Smooth muscle cell (in vitro differentiated cells): ENCODE measurements around the gene RALBP1. TPM values are rescaled to one million over a fixed set of nuclear protein-coding genes. Genes with fewer than 3 reads are reported as not detected.

Experiments used
- DNase-seq: peaks from one replicate; lab custom pipeline; 2025; ENCODE audit not compliant: unreplicated experiment; lab: John Stamatoyannopoulos, UW
- H2AFZ ChIP-seq: fragments of 200-600 bp; sonication (generic); 2 replicates; pipeline ENCODE4 v1.6.0; 2016; ENCODE audit warnings: antibody characterized with exemption, low read depth, mild to moderate bottlenecking
- H3F3A ChIP-seq: fragments of 200-600 bp; sonication (generic); 2 replicates; pipeline ENCODE4 v1.6.0; 2017; ENCODE audit warnings: antibody characterized with exemption, low read depth
- H3K27ac ChIP-seq: fragments of 200-600 bp; sonication (generic); 2 replicates; pipeline ENCODE4 v1.5.1; 2016; ENCODE audit warnings: low read depth, mild to moderate bottlenecking
- H3K27me3 ChIP-seq: fragments of 200-600 bp; sonication (generic); 2 replicates; pipeline ENCODE4 v1.6.1; 2016; ENCODE audit warnings: low read depth, mild to moderate bottlenecking
- H3K36me3 ChIP-seq: fragments of 200-600 bp; sonication (generic); 2 replicates; pipeline ENCODE4 v1.5.1; 2016; ENCODE audit warnings: low read depth
- H3K4me1 ChIP-seq: fragments of 200-600 bp; sonication (generic); 2 replicates; pipeline ENCODE4 v1.5.1; 2016; ENCODE audit warnings: low read depth
- H3K4me2 ChIP-seq: fragments of 200-600 bp; sonication (generic); 2 replicates; pipeline ENCODE4 v1.6.0; 2016; ENCODE audit warnings: mild to moderate bottlenecking
- H3K4me3 ChIP-seq: fragments of 200-600 bp; sonication (generic); 2 replicates; pipeline ENCODE4 v1.5.1; 2016; ENCODE audit warnings: mild to moderate bottlenecking
- H3K79me2 ChIP-seq: fragments of 200-600 bp; sonication (generic); 2 replicates; pipeline ENCODE4 v1.6.0; 2016; ENCODE audit warnings: low read depth, mild to moderate bottlenecking
- H3K9ac ChIP-seq: fragments of 200-600 bp; sonication (generic); 2 replicates; pipeline ENCODE4 v1.6.0; 2016; ENCODE audit warnings: low read depth
- H3K9me3 ChIP-seq: fragments of 200-600 bp; sonication (generic); replicated peaks from 2 replicates; pipeline ENCODE4 v1.5.1; 2016; ENCODE audit warnings: low read depth
- H4K20me1 ChIP-seq: fragments of 200-600 bp; sonication (generic); 2 replicates; pipeline ENCODE4 v1.6.0; 2016; ENCODE audit warnings: low read depth
- CTCF ChIP-seq: fragments of 200-600 bp; sonication (generic); IDR thresholded peaks from 2 replicates; pipeline ENCODE4 v1.5.1; 2017; ENCODE audit warnings: borderline replicate concordance, mild to moderate bottlenecking, antibody characterized with exemption; ENCODE audit not compliant: insufficient read depth, poor library complexity, severe bottlenecking
- WGBS: methylation state at CpG from one replicate; pipeline ENCODE4 v1.1.7; 2016; ENCODE audit warnings: low lambda C conversion rate; 5-methylcytosine and 5-hydroxymethylcytosine counted together
- polyA plus RNA-seq: library from polyadenylated mRNA; unstranded; fragments of >200 nt; fragmentation: Nextera tagmentation; extraction: Ambion mirVana; gene quantifications from 2 replicates; pipeline ENCODE4 v1.2.1, GENCODE V29; 2016
- total RNA-seq: library from RNA; depleted of rRNA; stranded (reverse); fragments of >200 nt; gene quantifications from 2 replicates; pipeline ENCODE4 v1.2.3, GENCODE V29; 2014

The RALBP1 gene
- total and polyA plus RNA-seq, 2 experiments from 2014 or later = 33.3 to 33.6 TPM

DNA sequence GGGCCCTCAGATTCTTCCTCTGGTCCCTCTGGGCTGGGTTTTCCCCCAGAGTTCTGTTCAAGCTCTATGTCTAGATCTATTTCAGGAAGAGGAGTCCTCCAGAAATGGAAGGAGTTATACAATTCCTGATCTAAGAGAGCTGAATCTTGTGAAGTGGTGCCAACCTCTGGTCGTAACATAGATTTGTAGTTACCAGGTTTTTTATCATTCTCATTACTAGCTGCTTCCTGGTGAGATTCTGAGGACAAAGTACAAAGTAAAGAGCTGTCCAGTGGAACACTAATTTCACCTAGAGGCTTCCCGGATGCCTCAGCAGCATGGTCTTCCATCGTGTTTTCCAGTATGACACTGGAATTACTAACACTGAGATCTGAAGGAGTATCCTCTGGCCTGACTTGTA is 94.9 kb downstream of the RALBP1 start:
- Histone ChIP-seq H2AFZ (no peak overlapping the region), H3K36me3 (peaks cover 11% of the 10 kb centered on the region), H3K4me1 (no peaks in the 10 kb centered on the region), H4K20me1 (peaks cover 2% of the 10 kb centered on the region), H3K9ac (no peak overlapping the region), H3K9me3 (no peaks in the 10 kb centered on the region), H3K27ac (no peak overlapping the region), H3K27me3 (no peaks in the 10 kb centered on the region), H3K79me2 (peaks cover 27% of the 10 kb centered on the region), H3K4me2 (no peak overlapping the region), H3F3A (no peaks in the 10 kb centered on the region), H3K4me3 (no peak overlapping the region)
- DNase-seq = no peak
- WGBS = 96% methylated on average over 3 of the region's 3 CpGs
- TF ChIP-seq CTCF = no peak

GRCh38 chr18:9571546-9571945 is 96.2 kb downstream of the RALBP1 start:
- no peak for DNase-seq
- Histone ChIP-seq H4K20me1 (peaks cover 7% of the 10 kb centered on the region), H3K9me3 (no peaks in the 10 kb centered on the region), H3K36me3 (peaks cover 11% of the 10 kb centered on the region), H3K4me2 (no peak overlapping the region), H3F3A (no peaks in the 10 kb centered on the region), H2AFZ (no peak overlapping the region), H3K27ac (no peak overlapping the region), H3K79me2 (peaks cover 27% of the 10 kb centered on the region), H3K4me3 (no peak overlapping the region), H3K9ac (no peak overlapping the region), H3K27me3 (no peaks in the 10 kb centered on the region), H3K4me1 (no peaks in the 10 kb centered on the region)
- TF ChIP-seq CTCF = no peak
- 92% methylated on average over 3 of the region's 3 CpGs for WGBS

GRCh38 chr18:9574473-9575115 is 99.3 kb downstream of the RALBP1 start:
- no peaks in the 10 kb centered on the region for H3K27me3 ChIP-seq
- 84% methylated on average over 7 of the region's 7 CpGs for WGBS
- H3K4me2 ChIP-seq = no peak overlapping the region
- no peaks in the 10 kb centered on the region for H3K4me1 ChIP-seq
- H3K9me3 ChIP-seq = no peaks in the 10 kb centered on the region
- TF ChIP-seq CTCF = no peak
- peaks cover 3% of the 10 kb centered on the region for H3F3A ChIP-seq
- H3K4me3 ChIP-seq = no peak overlapping the region
- H3K9ac ChIP-seq = no peak overlapping the region
- no peak overlapping the region for H3K27ac ChIP-seq
- H2AFZ ChIP-seq = no peak overlapping the region
- H3K79me2 ChIP-seq = peaks cover 23% of the 10 kb centered on the region
- no peak for DNase-seq
- peaks cover 13% of the 10 kb centered on the region for H3K36me3 ChIP-seq
- H4K20me1 ChIP-seq = peaks cover 17% of the 10 kb centered on the region

DNA sequence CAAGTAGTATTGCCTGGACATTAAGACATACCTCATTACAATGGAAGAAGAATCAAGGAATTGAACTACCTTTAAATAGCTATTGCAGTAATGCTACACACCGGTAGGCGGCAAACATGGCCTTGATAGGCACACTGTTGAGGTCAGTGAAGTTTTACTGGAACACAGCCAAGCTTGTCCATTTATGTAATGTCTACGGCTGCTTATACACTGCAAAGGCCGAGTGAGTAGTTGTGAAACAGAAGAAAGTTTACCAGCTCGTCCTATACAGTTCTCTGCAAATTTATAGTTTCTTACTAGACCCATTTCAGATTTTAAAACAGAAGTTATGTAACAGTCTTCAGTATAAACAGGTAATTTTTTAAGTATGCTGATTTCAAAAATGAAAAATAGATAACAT is 100.2 kb downstream of the RALBP1 start:
- H3K4me3 ChIP-seq = no peak overlapping the region
- no peaks in the 10 kb centered on the region for H3K9me3 ChIP-seq
- peaks cover 19% of the 10 kb centered on the region for H4K20me1 ChIP-seq
- peak; percentile 3 for DNase-seq
- H3K36me3 ChIP-seq = peaks cover 3% of the 10 kb centered on the region
- H3K27me3 ChIP-seq = no peaks in the 10 kb centered on the region
- H3K4me1 ChIP-seq = no peaks in the 10 kb centered on the region
- H3K9ac ChIP-seq = no peak overlapping the region
- no peak overlapping the region for H2AFZ ChIP-seq
- peaks cover 22% of the 10 kb centered on the region for H3K79me2 ChIP-seq
- H3F3A ChIP-seq = peaks cover 3% of the 10 kb centered on the region
- WGBS = 7% methylated on average over 5 of the region's 5 CpGs
- peak; percentile 76 for TF ChIP-seq CTCF
- peak overlapping the region; percentile 6 for H3K27ac ChIP-seq
- no peak overlapping the region for H3K4me2 ChIP-seq
